Left renal cortex interstitium (tissue), 4 donors: ENCODE results near the gene C12orf60. TPM values are rescaled to one million over a fixed set of nuclear protein-coding genes. Genes with fewer than 3 reads are reported as not detected.

Experiments used
- DNase-seq, 4 donors: peaks; one replicate each; pipeline ENCODE4 v3.0.0-alpha.2; 2013; ENCODE audit warnings: low read depth in 4 of 4, low spot score in 2 of 4, missing footprints in 1 of 4
- polyA plus RNA-seq, 4 donors: library from polyadenylated mRNA; unstranded; fragments of 120-200 nt; gene quantifications; one replicate each; pipeline ENCODE4 v1.2.1, GENCODE V29; 2013; ENCODE audit not compliant: insufficient read length in 4 of 4

C12orf60 gene
- polyA plus RNA-seq, 4 donors, result 3.9 to 5.4 (median 4.6) TPM

GRCh38 chr12:14776236-14776961 lies 27.1 kb upstream of the C12orf60 start:
- DNase-seq, result no peak

- DNase-seq, result no peak
Observed at GRCh38 chr12:14777271-14777670, 26.2 kb upstream of the C12orf60 start.

- no peak for DNase-seq
Observed at GRCh38 chr12:14779834-14780233, 23.6 kb upstream of the C12orf60 start.

GRCh38 chr12:14780859-14781258 lies 22.6 kb upstream of the C12orf60 start:
- no peak for DNase-seq

GRCh38 chr12:14781563-14781962 lies 21.9 kb upstream of the C12orf60 start:
- no peak for DNase-seq

GRCh38 chr12:14782756-14783155 lies 20.7 kb upstream of the C12orf60 start:
- no peak for DNase-seq

GRCh38 chr12:14784471-14784870 lies 19.0 kb upstream of the C12orf60 start:
- no peak for DNase-seq

- DNase-seq, result no peak
Observed at GRCh38 chr12:14785568-14785967, 17.9 kb upstream of the C12orf60 start.

GRCh38 chr12:14795028-14795448 lies 8.4 kb upstream of the C12orf60 start:
- no peak for DNase-seq

GRCh38 chr12:14802247-14802646 lies 1.2 kb upstream of the C12orf60 start:
- DNase-seq, result no peak

GRCh38 chr12:14802721-14803010 lies 804 bp upstream of the C12orf60 start:
- DNase-seq, result peak; percentile 47 to 77 (median 51)

- DNase-seq, result peak in 1 of 4 donors; percentile 19
Observed at GRCh38 chr12:14803830-14804160, 325 bp downstream of the C12orf60 start.

- no peak for DNase-seq
Observed at GRCh38 chr12:14810167-14810952, 6.9 kb downstream of the C12orf60 start.

GRCh38 chr12:14810953-14811483 lies 7.5 kb downstream of the C12orf60 start:
- no peak for DNase-seq

- no peak for DNase-seq
Observed at GRCh38 chr12:14811486-14811885, 8.0 kb downstream of the C12orf60 start.

GRCh38 chr12:14814014-14814413 lies 10.5 kb downstream of the C12orf60 start, which contains the start of gene SMCO3:
Gene SMCO3 (minus strand): TSS chr12:14814182. CDS start chr12:14806680, 7,502 bp downstream.
- DNase-seq, result no peak

- DNase-seq, result no peak
Observed at GRCh38 chr12:14824012-14824634, 20.7 kb downstream of the C12orf60 start.

- DNase-seq, result no peak
Observed at GRCh38 chr12:14825256-14825655, 21.8 kb downstream of the C12orf60 start.

GRCh38 chr12:14826491-14826890 lies 23.0 kb downstream of the C12orf60 start:
- no peak for DNase-seq

GRCh38 chr12:14827043-14827442 lies 23.6 kb downstream of the C12orf60 start:
- DNase-seq, result no peak

- no peak for DNase-seq
Observed at GRCh38 chr12:14828892-14829291, 25.4 kb downstream of the C12orf60 start.
